Liver (tissue), 9 donors: ENCODE measurements around the gene TPPP. TPM values are rescaled to one million over a fixed set of nuclear protein-coding genes. Genes with fewer than 3 reads are reported as not detected.

ENCODE experiments used
- DNase-seq: peaks from one replicate; pipeline ENCODE4 v3.0.0-alpha.2; 2017; ENCODE audit warnings: low spot score
- H3K27ac ChIP-seq, 2 donors: one replicate each; pipeline ENCODE4 v1.7.0; 2013; ENCODE audit warnings: inconsistent platforms in 2 of 2, low read length in 2 of 2, control low read depth in 1 of 2, low read depth in 1 of 2, mild to moderate bottlenecking in 1 of 2
- H3K27me3 ChIP-seq, 4 donors: one replicate each; pipeline versions ENCODE4 v1.6.1 to v1.7.0; 2013; ENCODE audit warnings: low read length in 3 of 4, inconsistent platforms in 1 of 4, mild to moderate bottlenecking in 1 of 4, moderate library complexity in 1 of 4; ENCODE audit not compliant: control insufficient read depth in 4 of 4, insufficient read depth in 4 of 4
- H3K36me3 ChIP-seq, 4 donors: one replicate each; pipeline versions ENCODE4 v1.6.1 to v1.7.0; 2013; ENCODE audit warnings: low read length in 3 of 4, mild to moderate bottlenecking in 3 of 4, low read depth in 1 of 4, moderate library complexity in 1 of 4; ENCODE audit not compliant: control insufficient read depth in 4 of 4, insufficient read depth in 3 of 4
- H3K4me1 ChIP-seq, 4 donors: one replicate each; pipeline versions ENCODE4 v1.6.1 to v1.7.0; 2013; ENCODE audit warnings: low read length in 3 of 4, mild to moderate bottlenecking in 3 of 4, moderate library complexity in 1 of 4; ENCODE audit not compliant: control insufficient read depth in 4 of 4, insufficient read depth in 4 of 4
- H3K4me3 ChIP-seq, 3 donors: one replicate each; pipeline versions ENCODE4 v1.6.1 to v1.7.0; 2013; ENCODE audit warnings: low read length in 3 of 3, control low read depth in 1 of 3, low read depth in 1 of 3, mild to moderate bottlenecking in 1 of 3
- H3K9ac ChIP-seq, 2 donors: one replicate each; pipeline ENCODE4 v1.7.0; 2013; ENCODE audit warnings: low read length in 2 of 2, mild to moderate bottlenecking in 2 of 2, moderate library complexity in 2 of 2, control low read depth in 1 of 2, low read depth in 1 of 2
- H3K9me3 ChIP-seq, 4 donors: one replicate each; pipeline versions ENCODE4 v1.6.1 to v1.7.0; 2013; ENCODE audit warnings: low read length in 3 of 4; ENCODE audit not compliant: control insufficient read depth in 4 of 4
- EGR1 ChIP-seq, 2 donors: IDR thresholded peaks; 2 replicates each; pipeline ENCODE4 v1.6.1; 2016 to 2018; ENCODE audit warnings: antibody characterized with exemption in 2 of 2, low read depth in 2 of 2
- FOXA1 ChIP-seq: IDR thresholded peaks from 2 replicates; pipeline ENCODE4 v1.6.1; 2016; ENCODE audit warnings: antibody characterized with exemption
- FOXA2 ChIP-seq: IDR thresholded peaks from 2 replicates; pipeline ENCODE4 v1.6.1; 2016; ENCODE audit warnings: antibody characterized with exemption
- GABPA ChIP-seq, 2 donors: IDR thresholded peaks in 1 of 2; conservative IDR thresholded peaks in 1 of 2; 2 replicates each; pipeline ENCODE4 v1.6.1; 2016; ENCODE audit warnings: antibody characterized with exemption in 2 of 2, mild to moderate bottlenecking in 1 of 2, moderate library complexity in 1 of 2
- HNF4G ChIP-seq: IDR thresholded peaks from 2 replicates; pipeline ENCODE4 v1.6.1; 2016; ENCODE audit warnings: antibody characterized with exemption
- JUND ChIP-seq, 2 donors: IDR thresholded peaks; 2 replicates each; pipeline ENCODE4 v1.6.1; 2016; ENCODE audit warnings: antibody characterized with exemption in 2 of 2
- NR2F2 ChIP-seq: IDR thresholded peaks from 2 replicates; pipeline ENCODE4 v1.6.1; 2016; ENCODE audit warnings: antibody characterized with exemption
- RAD21 ChIP-seq, 2 donors: IDR thresholded peaks; 2 replicates each; pipeline ENCODE4 v1.6.1; 2016; ENCODE audit warnings: antibody characterized with exemption in 2 of 2, mild to moderate bottlenecking in 2 of 2
- RXRA ChIP-seq, 2 donors: IDR thresholded peaks; 2 replicates each; pipeline ENCODE4 v1.6.1; 2017 to 2018; ENCODE audit warnings: antibody characterized with exemption in 2 of 2, mild to moderate bottlenecking in 1 of 2
- SP1 ChIP-seq: IDR thresholded peaks from 2 replicates; pipeline ENCODE4 v1.6.1; 2018; ENCODE audit warnings: antibody characterized with exemption, mild to moderate bottlenecking
- TAF1 ChIP-seq: conservative IDR thresholded peaks from 2 replicates; pipeline ENCODE4 v1.6.1; 2016; ENCODE audit warnings: antibody characterized with exemption, mild to moderate bottlenecking
- YY1 ChIP-seq: IDR thresholded peaks from 2 replicates; pipeline ENCODE4 v1.6.1; 2016; ENCODE audit warnings: antibody characterized with exemption, mild to moderate bottlenecking
- WGBS: extraction: QIAGEN DNeasy Blood & Tissue Kit; methylation state at CpG from one replicate; pipeline ENCODE4 v1.1.7; 2013; 5-methylcytosine and 5-hydroxymethylcytosine counted together
- polyA plus RNA-seq, 2 donors: library from polyadenylated mRNA; stranded (reverse) in 1 of 2; unstranded in 1 of 2; fragments of 200-250 nt in 1 of 2; fragments of >200 nt in 1 of 2; fragmentation: Nextera tagmentation in 1 of 2; extraction: Ambion mirVana in 1 of 2; gene quantifications; one replicate each; pipeline versions ENCODE4 v1.2.1 to v1.2.3, GENCODE V29; 2013 to 2015
- total RNA-seq, 2 donors: library from RNA; depleted of rRNA; stranded (reverse); fragments of >200 nt; gene quantifications; one replicate each; pipeline ENCODE4 v1.2.3, GENCODE V29; 2014
- TF ChIP-seq, protein P1 (sequence below): IDR thresholded peaks from 2 replicates; pipeline ENCODE4 v1.6.1; 2016; ENCODE audit warnings: antibody characterized with exemption
- TF ChIP-seq, protein P2 (sequence below): IDR thresholded peaks from 2 replicates; pipeline ENCODE4 v1.6.1; 2016; ENCODE audit warnings: antibody characterized with exemption, mild to moderate bottlenecking
- TF ChIP-seq, protein P3 (sequence below): fragments of 150-350 bp; IDR thresholded peaks from 2 replicates; pipeline ENCODE4 v1.5.1; 2017; ENCODE audit warnings: improper control_type of control experiment, low read depth, low read length; ENCODE audit not compliant: missing input control
- TF ChIP-seq, protein P4 (sequence below): IDR thresholded peaks from 2 replicates; pipeline ENCODE4 v1.6.1; 2016; ENCODE audit warnings: antibody characterized with exemption
- donor health status: healthy.
- donor health status: healthy.
- donor health status: healthy.
- donor health status: healthy.
- donor health status: healthy.

Gene TPPP
- total and polyA plus RNA-seq, 4 donors = 0.61 to 2.1 (median 0.80) TPM

DNA sequence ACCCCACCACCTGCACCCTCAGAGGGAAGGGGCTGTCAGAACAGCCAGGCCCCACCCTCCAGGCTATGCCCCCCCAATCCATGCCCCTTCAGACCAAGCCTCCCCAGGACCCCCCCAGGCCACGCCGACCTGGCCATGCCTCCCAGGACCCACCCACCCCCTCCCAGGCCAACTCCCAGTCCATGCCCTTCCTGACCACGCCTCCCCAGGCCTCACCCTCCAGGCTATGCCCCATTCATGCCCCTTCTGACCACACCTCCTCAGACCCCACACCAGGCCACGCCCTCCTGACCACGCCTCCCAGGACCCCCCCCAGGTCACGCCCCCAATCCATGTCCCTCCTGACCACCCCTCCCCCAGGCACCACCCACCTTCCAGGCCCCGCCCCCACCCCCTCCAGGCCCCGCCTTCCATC, 27.6 kb downstream of the TPPP start:
- 93% methylated on average over 8 of the region's 8 CpGs for WGBS
- no peak for DNase-seq
- H3K9ac ChIP-seq = no peak overlapping the region
- no peak overlapping the region for H3K4me3 ChIP-seq
- TF ChIP-seq FOXA2 = no peak
- TF ChIP-seq FOXA1 = no peak
- TF ChIP-seq RAD21 (IDR thresholded peaks at IDR 0.05) = no peak
- no peak for TF ChIP-seq RXRA (IDR thresholded peaks at IDR 0.05)
- no peak for TF ChIP-seq GABPA (IDR thresholded peaks at IDR 0.05 in 1 of 2, conservative IDR thresholded peaks at IDR 0.05 in 1 of 2)
- no peak for TF ChIP-seq TAF1
- TF ChIP-seq EGR1 (IDR thresholded peaks at IDR 0.05; ENCODE audit: low read depth in 2 of 2) = no peak
- no peaks in the 10 kb centered on the region for H3K9me3 ChIP-seq
- no peaks in the 10 kb centered on the region for H3K27me3 ChIP-seq
- H3K4me1 ChIP-seq = peaks cover 0 to 22% (median 9%) of the 10 kb centered on the region in 4 donors
- H3K36me3 ChIP-seq = peaks cover 0 to 6% (median 0%) of the 10 kb centered on the region in 4 donors
- H3K27ac ChIP-seq = no peak overlapping the region

DNA sequence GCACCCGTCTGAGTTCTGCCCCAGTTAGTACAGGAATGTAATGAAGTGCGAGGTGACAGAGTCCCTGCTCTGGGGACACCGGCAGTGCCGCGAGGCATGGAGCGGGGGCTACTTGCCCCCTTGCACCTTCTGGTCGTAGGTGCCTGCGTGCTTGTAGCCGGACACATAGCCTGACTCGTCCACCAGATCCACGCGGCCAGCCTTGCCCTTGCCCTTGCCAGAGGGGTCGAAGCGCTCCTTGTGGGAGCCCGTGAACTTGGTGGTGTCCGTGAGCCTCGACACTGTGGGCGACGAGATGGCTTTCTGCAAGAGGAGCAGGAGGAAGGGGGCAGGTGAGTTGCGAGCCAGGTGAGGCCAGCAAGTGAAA, 28.2 kb downstream of the TPPP start:
- TF ChIP-seq, protein P1, sequence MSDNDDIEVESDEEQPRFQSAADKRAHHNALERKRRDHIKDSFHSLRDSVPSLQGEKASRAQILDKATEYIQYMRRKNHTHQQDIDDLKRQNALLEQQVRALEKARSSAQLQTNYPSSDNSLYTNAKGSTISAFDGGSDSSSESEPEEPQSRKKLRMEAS = no peak
- TF ChIP-seq HNF4G (no peak), JUND (IDR thresholded peaks at IDR 0.05) (no peak), FOXA2 (no peak), NR2F2 (no peak), GABPA (IDR thresholded peaks at IDR 0.05 in 1 of 2, conservative IDR thresholded peaks at IDR 0.05 in 1 of 2) (no peak), FOXA1 (no peak), SP1 (no peak), YY1 (no peak), RXRA (IDR thresholded peaks at IDR 0.05) (no peak), TAF1 (no peak), RAD21 (IDR thresholded peaks at IDR 0.05) (no peak)
- TF ChIP-seq, protein P2, sequence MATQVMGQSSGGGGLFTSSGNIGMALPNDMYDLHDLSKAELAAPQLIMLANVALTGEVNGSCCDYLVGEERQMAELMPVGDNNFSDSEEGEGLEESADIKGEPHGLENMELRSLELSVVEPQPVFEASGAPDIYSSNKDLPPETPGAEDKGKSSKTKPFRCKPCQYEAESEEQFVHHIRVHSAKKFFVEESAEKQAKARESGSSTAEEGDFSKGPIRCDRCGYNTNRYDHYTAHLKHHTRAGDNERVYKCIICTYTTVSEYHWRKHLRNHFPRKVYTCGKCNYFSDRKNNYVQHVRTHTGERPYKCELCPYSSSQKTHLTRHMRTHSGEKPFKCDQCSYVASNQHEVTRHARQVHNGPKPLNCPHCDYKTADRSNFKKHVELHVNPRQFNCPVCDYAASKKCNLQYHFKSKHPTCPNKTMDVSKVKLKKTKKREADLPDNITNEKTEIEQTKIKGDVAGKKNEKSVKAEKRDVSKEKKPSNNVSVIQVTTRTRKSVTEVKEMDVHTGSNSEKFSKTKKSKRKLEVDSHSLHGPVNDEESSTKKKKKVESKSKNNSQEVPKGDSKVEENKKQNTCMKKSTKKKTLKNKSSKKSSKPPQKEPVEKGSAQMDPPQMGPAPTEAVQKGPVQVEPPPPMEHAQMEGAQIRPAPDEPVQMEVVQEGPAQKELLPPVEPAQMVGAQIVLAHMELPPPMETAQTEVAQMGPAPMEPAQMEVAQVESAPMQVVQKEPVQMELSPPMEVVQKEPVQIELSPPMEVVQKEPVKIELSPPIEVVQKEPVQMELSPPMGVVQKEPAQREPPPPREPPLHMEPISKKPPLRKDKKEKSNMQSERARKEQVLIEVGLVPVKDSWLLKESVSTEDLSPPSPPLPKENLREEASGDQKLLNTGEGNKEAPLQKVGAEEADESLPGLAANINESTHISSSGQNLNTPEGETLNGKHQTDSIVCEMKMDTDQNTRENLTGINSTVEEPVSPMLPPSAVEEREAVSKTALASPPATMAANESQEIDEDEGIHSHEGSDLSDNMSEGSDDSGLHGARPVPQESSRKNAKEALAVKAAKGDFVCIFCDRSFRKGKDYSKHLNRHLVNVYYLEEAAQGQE = no peak
- TF ChIP-seq, protein P3, sequence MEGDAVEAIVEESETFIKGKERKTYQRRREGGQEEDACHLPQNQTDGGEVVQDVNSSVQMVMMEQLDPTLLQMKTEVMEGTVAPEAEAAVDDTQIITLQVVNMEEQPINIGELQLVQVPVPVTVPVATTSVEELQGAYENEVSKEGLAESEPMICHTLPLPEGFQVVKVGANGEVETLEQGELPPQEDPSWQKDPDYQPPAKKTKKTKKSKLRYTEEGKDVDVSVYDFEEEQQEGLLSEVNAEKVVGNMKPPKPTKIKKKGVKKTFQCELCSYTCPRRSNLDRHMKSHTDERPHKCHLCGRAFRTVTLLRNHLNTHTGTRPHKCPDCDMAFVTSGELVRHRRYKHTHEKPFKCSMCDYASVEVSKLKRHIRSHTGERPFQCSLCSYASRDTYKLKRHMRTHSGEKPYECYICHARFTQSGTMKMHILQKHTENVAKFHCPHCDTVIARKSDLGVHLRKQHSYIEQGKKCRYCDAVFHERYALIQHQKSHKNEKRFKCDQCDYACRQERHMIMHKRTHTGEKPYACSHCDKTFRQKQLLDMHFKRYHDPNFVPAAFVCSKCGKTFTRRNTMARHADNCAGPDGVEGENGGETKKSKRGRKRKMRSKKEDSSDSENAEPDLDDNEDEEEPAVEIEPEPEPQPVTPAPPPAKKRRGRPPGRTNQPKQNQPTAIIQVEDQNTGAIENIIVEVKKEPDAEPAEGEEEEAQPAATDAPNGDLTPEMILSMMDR = no peak
- TF ChIP-seq, protein P4, sequence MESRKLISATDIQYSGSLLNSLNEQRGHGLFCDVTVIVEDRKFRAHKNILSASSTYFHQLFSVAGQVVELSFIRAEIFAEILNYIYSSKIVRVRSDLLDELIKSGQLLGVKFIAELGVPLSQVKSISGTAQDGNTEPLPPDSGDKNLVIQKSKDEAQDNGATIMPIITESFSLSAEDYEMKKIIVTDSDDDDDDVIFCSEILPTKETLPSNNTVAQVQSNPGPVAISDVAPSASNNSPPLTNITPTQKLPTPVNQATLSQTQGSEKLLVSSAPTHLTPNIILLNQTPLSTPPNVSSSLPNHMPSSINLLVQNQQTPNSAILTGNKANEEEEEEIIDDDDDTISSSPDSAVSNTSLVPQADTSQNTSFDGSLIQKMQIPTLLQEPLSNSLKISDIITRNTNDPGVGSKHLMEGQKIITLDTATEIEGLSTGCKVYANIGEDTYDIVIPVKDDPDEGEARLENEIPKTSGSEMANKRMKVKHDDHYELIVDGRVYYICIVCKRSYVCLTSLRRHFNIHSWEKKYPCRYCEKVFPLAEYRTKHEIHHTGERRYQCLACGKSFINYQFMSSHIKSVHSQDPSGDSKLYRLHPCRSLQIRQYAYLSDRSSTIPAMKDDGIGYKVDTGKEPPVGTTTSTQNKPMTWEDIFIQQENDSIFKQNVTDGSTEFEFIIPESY = no peak
- DNase-seq = no peak
- WGBS = 98% methylated on average over 20 of the region's 20 CpGs
- Histone ChIP-seq H3K27me3 (no peaks in the 10 kb centered on the region), H3K9ac (no peak overlapping the region), H3K9me3 (no peaks in the 10 kb centered on the region), H3K4me1 (peaks cover 0 to 19% (median 9%) of the 10 kb centered on the region in 4 donors), H3K4me3 (no peak overlapping the region), H3K27ac (no peak overlapping the region), H3K36me3 (peaks cover 0 to 6% (median 3%) of the 10 kb centered on the region in 4 donors)
